ENCODE results near the gene ATXN1. TPM values are rescaled to one million over a fixed set of nuclear protein-coding genes. Genes with fewer than 3 reads are reported as not detected.

Gene ATXN1
- polyA plus RNA-seq, 2 of the 4 experiments (the other 2 are of a cell fraction) = 2.9 to 8.3 TPM

DNA sequence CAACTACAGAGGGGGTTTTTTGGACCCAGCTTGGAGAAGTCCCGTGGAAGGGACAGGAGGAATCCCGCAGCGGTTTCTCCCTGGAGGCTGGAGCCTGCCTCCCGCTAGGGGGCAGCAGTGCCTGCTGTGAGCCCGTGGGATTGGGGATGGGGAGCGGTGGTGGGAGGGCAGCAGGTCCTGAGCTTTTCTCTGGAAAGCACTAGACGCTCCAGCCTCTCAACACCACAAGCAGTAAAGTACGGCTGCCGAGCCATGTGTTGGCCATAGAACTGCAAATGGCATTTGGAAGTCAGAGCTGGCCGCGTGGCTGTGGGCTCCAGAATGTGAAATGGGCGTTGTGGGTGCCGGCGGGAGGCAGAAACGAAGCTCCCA lies 475.1 kb downstream of the ATXN1 start:
- Histone ChIP-seq H3K4me3 (no peak overlapping the region), H3K27ac (no peak overlapping the region), H3K4me2 (peak overlapping the region; percentile 68), H3K9me3 (no peaks in the 10 kb centered on the region), H3K4me1 (no peaks in the 10 kb centered on the region)
- CTCF ChIA-PET = interaction anchor here (0.6 to 3.9 kb wide), 30 partner anchors 8 to 839 kb away, joined by 3 to 27 read pairs (median 4); no protein-coding TSS in a partner anchor
- FAIRE-seq = no peak
- TF ChIP-seq JUN (IDR thresholded peaks at IDR 0.05) = no peak
- TF ChIP-seq PBX3 (IDR thresholded peaks at IDR 0.05) = no peak
- no peak for TF ChIP-seq ELK1 (IDR thresholded peaks at IDR 0.05; ENCODE audit: low read depth, low read length)
- TF ChIP-seq EP300 (IDR thresholded peaks at IDR 0.05) = no peak
- TF ChIP-seq, protein P1, sequence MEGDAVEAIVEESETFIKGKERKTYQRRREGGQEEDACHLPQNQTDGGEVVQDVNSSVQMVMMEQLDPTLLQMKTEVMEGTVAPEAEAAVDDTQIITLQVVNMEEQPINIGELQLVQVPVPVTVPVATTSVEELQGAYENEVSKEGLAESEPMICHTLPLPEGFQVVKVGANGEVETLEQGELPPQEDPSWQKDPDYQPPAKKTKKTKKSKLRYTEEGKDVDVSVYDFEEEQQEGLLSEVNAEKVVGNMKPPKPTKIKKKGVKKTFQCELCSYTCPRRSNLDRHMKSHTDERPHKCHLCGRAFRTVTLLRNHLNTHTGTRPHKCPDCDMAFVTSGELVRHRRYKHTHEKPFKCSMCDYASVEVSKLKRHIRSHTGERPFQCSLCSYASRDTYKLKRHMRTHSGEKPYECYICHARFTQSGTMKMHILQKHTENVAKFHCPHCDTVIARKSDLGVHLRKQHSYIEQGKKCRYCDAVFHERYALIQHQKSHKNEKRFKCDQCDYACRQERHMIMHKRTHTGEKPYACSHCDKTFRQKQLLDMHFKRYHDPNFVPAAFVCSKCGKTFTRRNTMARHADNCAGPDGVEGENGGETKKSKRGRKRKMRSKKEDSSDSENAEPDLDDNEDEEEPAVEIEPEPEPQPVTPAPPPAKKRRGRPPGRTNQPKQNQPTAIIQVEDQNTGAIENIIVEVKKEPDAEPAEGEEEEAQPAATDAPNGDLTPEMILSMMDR (IDR thresholded peaks at IDR 0.05) = peak; percentile 68
- peak; percentile 39; the same call in 1 of the 3 replicates for TF ChIP-seq SMC3 (IDR thresholded peaks at IDR 0.05)
- TF ChIP-seq GATA3 (IDR thresholded peaks at IDR 0.05; ENCODE audit: borderline replicate concordance) = no peak
- peak; percentile 61 to 65; a peak in 4 of 5 replicates for TF ChIP-seq RAD21 (conservative IDR thresholded peaks at IDR 0.05 in 1 of 2, IDR thresholded peaks at IDR 0.05 in 1 of 2)
- POLR2A ChIA-PET = no interaction called here
- peak; percentile 90 to 93 for ATAC-seq
- 36% methylated on average over 9 of the region's 15 CpGs for WGBS (ENCODE audit: missing lambda C conversion rate)
- DNase-seq (ENCODE audit: low read depth in 1 of 2, low spot score in 1 of 2) = peak; percentile 39 to 55

DNA sequence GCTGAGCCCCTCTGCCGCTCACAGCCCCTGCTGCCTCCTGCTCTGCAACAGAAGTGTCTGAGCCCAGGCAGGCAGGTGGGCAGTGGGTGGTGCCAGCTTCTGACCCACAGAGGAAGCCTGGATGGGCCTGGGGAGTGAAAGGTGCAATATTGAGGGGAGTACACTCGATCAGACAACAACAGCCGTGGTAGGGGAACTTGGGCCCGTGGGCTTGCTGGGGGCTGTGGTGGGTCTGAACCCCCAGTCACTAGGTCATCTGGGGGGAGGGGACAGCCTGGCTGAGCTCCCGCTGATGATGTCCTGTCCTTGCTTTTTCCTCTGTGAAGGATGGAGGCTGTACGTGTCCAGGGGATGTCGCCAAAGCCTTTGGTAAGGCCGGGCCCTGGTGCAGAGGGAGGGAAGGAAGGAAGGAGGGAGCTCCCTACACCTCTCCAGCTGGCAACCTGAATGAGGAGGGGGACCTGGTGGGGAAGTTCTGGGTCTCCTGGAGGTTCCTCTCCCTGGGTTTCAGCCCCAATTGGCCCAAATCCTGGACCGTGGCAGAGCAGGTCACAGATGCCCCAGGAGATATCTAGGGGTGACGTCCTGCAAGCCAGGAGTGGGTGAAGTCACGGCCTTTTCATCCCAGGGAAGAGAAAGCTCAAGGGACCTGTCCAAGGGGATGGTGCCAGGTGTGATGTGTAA lies 475.7 kb downstream of the ATXN1 start:
- no peak for FAIRE-seq
- WGBS (ENCODE audit: missing lambda C conversion rate) = 60% methylated on average over 5 of the region's 11 CpGs

More for the DNA sequence above, 475.7 kb downstream of the ATXN1 start:
- no peaks in the 10 kb centered on the region for H3K4me1 ChIP-seq
- no peaks in the 10 kb centered on the region for H3K9me3 ChIP-seq
- no peak for DNase-seq (ENCODE audit: low read depth in 1 of 2, low spot score in 1 of 2)
- POLR2A ChIA-PET = interaction anchor here (0.6 kb wide), 1 partner anchor 36 kb away, joined by 3 read pairs; no protein-coding TSS in a partner anchor
- ATAC-seq = peak; percentile 35 to 66; a peak in 5 of 6 replicates
- TF ChIP-seq NR3C1 (IDR thresholded peaks at IDR 0.05) = no peak
- no peak for TF ChIP-seq FOSL2 (IDR thresholded peaks at IDR 0.05)
- no peak for TF ChIP-seq FOSL2 (CRISPR knock-in tag; IDR thresholded peaks at IDR 0.05)
- TF ChIP-seq EP300 (IDR thresholded peaks at IDR 0.05) = no peak
- TF ChIP-seq ELK1 (IDR thresholded peaks at IDR 0.05; ENCODE audit: low read depth, low read length) = no peak
- TF ChIP-seq HMGXB4 (CRISPR knock-in tag; IDR thresholded peaks at IDR 0.05; ENCODE audit: borderline replicate concordance) = no peak
- TF ChIP-seq NPAS2 (CRISPR knock-in tag; IDR thresholded peaks at IDR 0.05; ENCODE audit: borderline replicate concordance) = no peak
- TF ChIP-seq, protein P1 (IDR thresholded peaks at IDR 0.05) = no peak
- no peak for TF ChIP-seq ATOH8 (CRISPR knock-in tag; IDR thresholded peaks at IDR 0.05; ENCODE audit: low read depth)
- TF ChIP-seq HES2 (IDR thresholded peaks at IDR 0.05) = no peak
- TF ChIP-seq FOSB (CRISPR knock-in tag; IDR thresholded peaks at IDR 0.05) = no peak
- H3K27ac ChIP-seq = no peak overlapping the region
- H3K4me3 ChIP-seq = no peak overlapping the region
- CTCF ChIA-PET = interaction anchor here (0.9 to 3.9 kb wide), 27 partner anchors 8 to 802 kb away, joined by 3 to 27 read pairs (median 4); no protein-coding TSS in a partner anchor
- peak overlapping the region; percentile 68 for H3K4me2 ChIP-seq
